GOT3 (cell line): ENCODE measurements around the gene RNF144A.

Source experiments
- DNase-seq: peaks from one replicate; lab custom pipeline; 2025; ENCODE audit warnings: mixed read lengths; lab: John Stamatoyannopoulos, UW

The RNF144A gene

GRCh38 chr2:7007846-7008741 lies 90.9 kb downstream of the RNF144A start:
- DNase-seq: no peak

- no peak for DNase-seq
These were observed 92.1 kb downstream of the RNF144A start for GRCh38 chr2:7009207-7009911.

GRCh38 chr2:7010391-7011054 lies 93.3 kb downstream of the RNF144A start:
- no peak for DNase-seq

- no peak for DNase-seq
These were observed 94.3 kb downstream of the RNF144A start for GRCh38 chr2:7011356-7012083.

- no peak for DNase-seq
These were observed 95.0 kb downstream of the RNF144A start for GRCh38 chr2:7012141-7012764.

GRCh38 chr2:7013471-7014160 lies 96.4 kb downstream of the RNF144A start:
- no peak for DNase-seq

- no peak for DNase-seq
These were observed 97.0 kb downstream of the RNF144A start for GRCh38 chr2:7014174-7014640.

- no peak for DNase-seq
These were observed 98.1 kb downstream of the RNF144A start for GRCh38 chr2:7015007-7015950.

- no peak for DNase-seq
These were observed 98.9 kb downstream of the RNF144A start for GRCh38 chr2:7016148-7016547.

GRCh38 chr2:7016601-7017211 lies 99.5 kb downstream of the RNF144A start:
- no peak for DNase-seq

- no peak for DNase-seq
These were observed 100.6 kb downstream of the RNF144A start for GRCh38 chr2:7017671-7018281.

GRCh38 chr2:7018282-7018701 lies 101.1 kb downstream of the RNF144A start:
- no peak for DNase-seq

GRCh38 chr2:7018767-7019166 lies 101.6 kb downstream of the RNF144A start:
- no peak for DNase-seq

- DNase-seq: no peak
These were observed 102.0 kb downstream of the RNF144A start for GRCh38 chr2:7019191-7019590.

- DNase-seq: no peak
These were observed 102.8 kb downstream of the RNF144A start for GRCh38 chr2:7020059-7020458.

- DNase-seq: no peak
These were observed 103.3 kb downstream of the RNF144A start for GRCh38 chr2:7020468-7020867.

GRCh38 chr2:7020939-7021470 lies 103.8 kb downstream of the RNF144A start:
- no peak for DNase-seq
